ENCODE data around the gene MUC12.
"Not testable (repeated sequence)": the region's sequence is repeated elsewhere in the genome, so short reads cannot be mapped to it uniquely, and the experiment has no call there.

MUC12 gene

DNA sequence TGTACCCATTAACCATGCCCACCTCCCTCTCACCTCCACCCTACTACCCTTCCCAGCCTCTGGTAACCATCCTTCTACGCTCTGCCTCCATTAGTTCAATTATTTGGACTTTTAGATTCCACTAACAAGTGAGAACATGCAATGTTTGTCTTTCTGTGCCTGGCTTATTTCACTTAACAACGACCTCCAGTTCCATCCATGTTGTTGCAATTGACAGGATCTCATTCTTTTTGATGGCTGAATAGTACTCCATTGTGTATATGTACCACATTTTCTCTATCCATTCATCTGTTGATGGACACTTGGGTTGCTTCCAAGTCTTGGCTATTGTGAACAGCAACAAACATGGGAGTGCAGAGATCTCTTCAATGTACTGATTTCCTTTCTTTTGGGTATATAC is 38.0 kb downstream of the MUC12 start:
- not testable (repeated sequence) for H3K4me3 ChIP-seq (ENCODE audit: low read length); DNase-seq (ENCODE audit: low read depth)

DNA sequence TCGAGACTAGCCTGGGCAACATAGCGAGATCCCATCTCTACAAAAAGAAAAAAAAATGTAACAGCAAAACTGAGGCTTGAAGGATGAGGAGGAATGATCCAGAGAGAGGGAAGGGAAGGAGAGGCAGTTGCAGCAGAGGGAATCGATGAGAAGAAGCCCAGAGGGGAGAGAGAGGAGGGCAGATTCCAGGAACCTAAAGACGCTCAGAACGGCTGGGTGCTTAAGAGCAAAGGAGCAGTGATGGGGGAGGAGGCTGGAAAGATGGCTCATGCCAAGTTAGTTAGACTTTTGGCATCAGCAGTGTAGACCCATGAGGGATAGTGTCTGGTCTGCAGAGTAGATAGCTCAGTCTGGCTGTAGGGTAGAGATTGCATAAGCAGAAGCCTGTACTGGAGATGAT is 40.3 kb downstream of the MUC12 start:
- no peak overlapping the region for H3K4me3 ChIP-seq (ENCODE audit: low read length)
- TF ChIP-seq, protein P1, sequence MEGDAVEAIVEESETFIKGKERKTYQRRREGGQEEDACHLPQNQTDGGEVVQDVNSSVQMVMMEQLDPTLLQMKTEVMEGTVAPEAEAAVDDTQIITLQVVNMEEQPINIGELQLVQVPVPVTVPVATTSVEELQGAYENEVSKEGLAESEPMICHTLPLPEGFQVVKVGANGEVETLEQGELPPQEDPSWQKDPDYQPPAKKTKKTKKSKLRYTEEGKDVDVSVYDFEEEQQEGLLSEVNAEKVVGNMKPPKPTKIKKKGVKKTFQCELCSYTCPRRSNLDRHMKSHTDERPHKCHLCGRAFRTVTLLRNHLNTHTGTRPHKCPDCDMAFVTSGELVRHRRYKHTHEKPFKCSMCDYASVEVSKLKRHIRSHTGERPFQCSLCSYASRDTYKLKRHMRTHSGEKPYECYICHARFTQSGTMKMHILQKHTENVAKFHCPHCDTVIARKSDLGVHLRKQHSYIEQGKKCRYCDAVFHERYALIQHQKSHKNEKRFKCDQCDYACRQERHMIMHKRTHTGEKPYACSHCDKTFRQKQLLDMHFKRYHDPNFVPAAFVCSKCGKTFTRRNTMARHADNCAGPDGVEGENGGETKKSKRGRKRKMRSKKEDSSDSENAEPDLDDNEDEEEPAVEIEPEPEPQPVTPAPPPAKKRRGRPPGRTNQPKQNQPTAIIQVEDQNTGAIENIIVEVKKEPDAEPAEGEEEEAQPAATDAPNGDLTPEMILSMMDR (conservative IDR thresholded peaks at IDR 0.05; ENCODE audit: low read length), result no peak
- DNase-seq (ENCODE audit: low read depth), result no peak

DNA sequence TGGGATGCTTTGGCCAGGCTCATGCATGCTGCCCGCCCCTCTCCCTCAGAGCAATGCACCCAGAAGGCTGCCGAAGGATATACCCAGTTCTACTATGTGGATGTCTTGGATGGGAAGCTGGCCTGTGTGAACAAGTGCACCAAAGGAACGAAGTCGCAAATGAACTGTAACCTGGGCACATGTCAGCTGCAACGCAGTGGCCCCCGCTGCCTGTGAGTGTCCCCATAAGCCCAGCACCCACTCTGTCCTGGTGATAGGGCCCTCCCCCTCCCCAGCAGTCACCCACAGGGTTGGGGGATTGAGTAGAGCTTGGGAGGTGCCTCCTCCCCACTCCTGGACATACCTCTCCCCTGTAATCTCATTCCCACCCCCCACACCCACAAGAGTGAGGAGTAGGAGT is 43.6 kb downstream of the MUC12 start:
- H3K4me3 ChIP-seq (ENCODE audit: low read length), result no peak overlapping the region
- TF ChIP-seq, protein P1 (conservative IDR thresholded peaks at IDR 0.05; ENCODE audit: low read length), result no peak
- DNase-seq (ENCODE audit: low read depth), result no peak

DNA sequence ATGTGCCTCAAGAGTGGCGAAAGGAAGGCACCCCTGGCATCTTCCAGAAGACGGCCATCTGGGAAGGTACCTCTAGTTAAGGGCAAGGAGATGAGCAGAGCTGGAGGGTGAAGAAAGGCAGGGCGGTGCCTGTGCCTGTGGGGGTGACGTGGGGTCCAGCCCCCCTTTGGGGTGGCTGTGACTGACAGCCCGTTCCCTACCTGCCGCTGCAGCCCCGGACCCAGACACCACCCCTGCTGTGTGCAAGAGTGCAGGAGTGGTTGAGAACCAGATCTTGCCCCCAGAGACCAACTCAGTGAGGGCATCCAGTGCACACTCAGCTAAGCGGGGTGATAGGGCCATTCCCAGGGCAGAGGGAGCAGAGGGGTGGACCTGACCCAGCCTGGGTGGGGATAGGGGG is 46.3 kb downstream of the MUC12 start:
- no peak for DNase-seq (ENCODE audit: low read depth)
- H3K4me3 ChIP-seq (ENCODE audit: low read length), result no peak overlapping the region
- TF ChIP-seq, protein P1 (conservative IDR thresholded peaks at IDR 0.05; ENCODE audit: low read length), result no peak

DNA sequence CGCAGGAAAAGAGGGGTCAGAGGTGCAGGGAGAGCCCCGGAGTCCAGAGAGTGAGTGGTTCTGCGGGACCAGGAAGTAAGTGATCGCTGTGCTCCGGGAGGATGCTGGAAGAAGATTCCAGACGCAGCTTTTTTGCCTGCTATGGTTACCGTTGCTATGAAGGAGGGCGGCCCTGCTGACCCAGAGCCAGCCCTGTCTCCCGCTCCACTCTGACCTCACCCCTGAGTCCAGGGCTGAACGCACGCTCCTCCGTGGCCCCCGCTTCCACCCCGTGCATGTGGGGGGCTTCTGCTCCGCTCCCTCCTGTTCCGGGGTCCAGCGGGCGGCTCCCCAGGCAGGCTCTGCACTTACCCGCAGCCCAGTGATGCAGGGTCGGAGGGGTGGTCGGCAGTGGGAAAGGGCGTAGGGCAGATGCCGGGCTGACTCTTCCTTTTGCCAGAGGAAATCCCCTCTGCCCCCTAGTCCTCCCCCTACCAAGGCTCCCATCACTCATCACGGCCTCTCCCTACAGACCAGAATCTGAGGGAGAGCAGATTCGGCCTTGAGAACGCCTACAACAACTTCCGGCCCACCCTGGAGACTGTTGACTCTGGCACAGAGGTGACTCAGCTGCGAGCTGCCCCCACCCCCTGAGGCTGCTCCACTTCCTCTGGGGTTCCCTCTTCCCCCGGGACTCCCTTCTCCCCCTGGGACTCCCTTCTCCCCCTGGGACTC is 47.9 kb downstream of the MUC12 start:
- TF ChIP-seq, protein P1 (conservative IDR thresholded peaks at IDR 0.05; ENCODE audit: low read length), result no peak
- H3K4me3 ChIP-seq (ENCODE audit: low read length), result peak overlapping the region; percentile 70
- DNase-seq (ENCODE audit: low read depth), result peak; percentile 87

DNA sequence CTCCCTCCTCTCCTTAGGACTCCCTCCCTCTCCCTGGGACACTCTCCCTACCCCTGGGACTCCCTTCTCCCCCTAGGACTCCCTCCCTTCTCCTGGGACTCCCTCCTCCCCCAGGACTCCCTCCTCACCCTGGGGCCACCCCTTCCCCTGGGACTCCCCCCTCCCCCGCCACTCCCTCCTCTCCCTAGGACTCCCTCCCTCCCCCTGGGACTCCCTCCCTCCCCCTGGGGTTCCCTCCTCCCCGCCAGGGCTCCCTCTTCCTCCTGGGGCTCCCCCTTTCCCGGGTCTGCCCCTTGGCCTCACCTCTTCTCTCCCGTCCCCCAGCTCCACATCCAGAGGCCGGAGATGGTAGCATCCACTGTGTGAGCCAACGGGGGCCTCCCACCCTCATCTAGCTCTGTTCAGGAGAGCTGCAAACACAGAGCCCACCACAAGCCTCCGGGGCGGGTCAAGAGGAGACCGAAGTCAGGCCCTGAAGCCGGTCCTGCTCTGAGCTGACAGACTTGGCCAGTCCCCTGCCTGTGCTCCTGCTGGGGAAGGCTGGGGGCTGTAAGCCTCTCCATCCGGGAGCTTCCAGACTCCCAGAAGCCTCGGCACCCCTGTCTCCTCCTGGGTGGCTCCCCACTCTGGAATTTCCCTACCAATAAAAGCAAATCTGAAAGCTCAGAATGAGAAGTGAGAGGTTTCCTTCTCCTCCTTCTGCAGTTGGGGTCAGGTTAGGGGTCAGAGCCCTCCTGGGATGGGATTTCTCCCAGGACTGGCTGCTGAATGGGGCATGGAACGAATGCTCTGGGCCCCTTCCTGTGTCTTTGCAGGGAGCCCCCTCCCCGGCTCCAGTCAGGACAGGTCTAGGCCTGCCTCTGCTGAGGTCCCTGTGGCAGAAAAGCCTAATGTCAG is 49.2 kb downstream of the MUC12 start:
- no peak overlapping the region for H3K4me3 ChIP-seq (ENCODE audit: low read length)

DNA sequence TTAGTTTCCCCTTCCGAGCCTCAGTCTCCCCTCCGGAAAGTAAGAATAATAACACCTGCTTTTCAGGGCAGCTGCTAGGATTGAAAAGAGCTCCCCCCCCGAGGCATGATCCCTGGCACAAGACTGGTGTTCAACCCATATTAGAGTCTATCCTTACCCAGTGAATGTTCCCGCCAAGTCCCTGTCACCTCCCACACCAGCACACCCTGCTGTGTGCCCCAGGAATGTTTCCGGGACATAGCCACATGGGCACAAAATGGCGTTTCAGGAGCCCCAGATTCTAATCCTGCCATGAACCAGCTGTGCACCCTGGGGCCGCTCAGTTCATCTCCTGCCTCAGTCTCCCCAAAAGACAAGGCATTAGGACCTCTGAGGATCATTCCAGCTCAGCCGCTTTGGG is 51.1 kb downstream of the MUC12 start:
- no peak overlapping the region for H3K4me3 ChIP-seq (ENCODE audit: low read length)
- DNase-seq (ENCODE audit: low read depth), result no peak
- TF ChIP-seq, protein P1 (conservative IDR thresholded peaks at IDR 0.05; ENCODE audit: low read length), result no peak

More for the DNA sequence above, 49.2 kb downstream of the MUC12 start:
- TF ChIP-seq, protein P1 (conservative IDR thresholded peaks at IDR 0.05; ENCODE audit: low read length), result no peak
- DNase-seq (ENCODE audit: low read depth), result no peak
